Lower lobe of right lung (tissue), 2 donors: ENCODE measurements around the gene EVA1A. TPM values are rescaled to one million over a fixed set of nuclear protein-coding genes. Genes with fewer than 3 reads are reported as not detected.

Source experiments
- ATAC-seq, 2 donors: fragments of 200-7000 bp; cut with Tn5 transposase; one replicate each; pipeline ENCODE4 v1.9.1; 2020 to 2022; ENCODE audit warnings: mild to moderate bottlenecking in 2 of 2, moderate library complexity in 2 of 2
- DNase-seq: peaks from one replicate; pipeline ENCODE4 v3.0.0-alpha.2; 2020
- H3K27ac ChIP-seq: fragments of 200-600 bp; one replicate; pipeline ENCODE4 v1.8.0; 2022
- H3K27me3 ChIP-seq: fragments of 200-600 bp; one replicate; pipeline ENCODE4 v1.8.0; 2022; ENCODE audit warnings: low read depth
- H3K36me3 ChIP-seq: fragments of 200-600 bp; one replicate; pipeline ENCODE4 v1.8.0; 2022; ENCODE audit warnings: mild to moderate bottlenecking
- H3K4me1 ChIP-seq: fragments of 200-600 bp; one replicate; pipeline ENCODE4 v1.8.0; 2022
- H3K4me3 ChIP-seq: fragments of 200-600 bp; one replicate; pipeline ENCODE4 v1.8.0; 2022; ENCODE audit warnings: mild to moderate bottlenecking
- H3K9me3 ChIP-seq: fragments of 200-600 bp; one replicate; pipeline ENCODE4 v1.8.0; 2022
- intact Hi-C: fragments of 100-400 bp; cut with DNase I; formaldehyde crosslinking; loops from one replicate; pipeline ENCODE4 v1.11.0; 2022
- total RNA-seq: library from RNA; stranded (reverse); fragmentation: NEBNext Ultra II Directional; extraction: Animal tissue kit (Norgen Biotek cat#: 25700); gene quantifications from one replicate; pipeline ENCODE4 v1.2.1, GENCODE V29; 2021
- TF ChIP-seq, protein P1 (sequence below): fragments of 200-600 bp; IDR thresholded peaks from one replicate; pipeline ENCODE4 v1.8.0; 2022; ENCODE audit warnings: antibody characterized with exemption, mild to moderate bottlenecking
- donor health status: DM: no; HTN: yes; CAD: no; lungs with severe emphysema.

EVA1A gene
- total RNA-seq, 1 donor from 2014 or later, result 31.7 TPM

DNA sequence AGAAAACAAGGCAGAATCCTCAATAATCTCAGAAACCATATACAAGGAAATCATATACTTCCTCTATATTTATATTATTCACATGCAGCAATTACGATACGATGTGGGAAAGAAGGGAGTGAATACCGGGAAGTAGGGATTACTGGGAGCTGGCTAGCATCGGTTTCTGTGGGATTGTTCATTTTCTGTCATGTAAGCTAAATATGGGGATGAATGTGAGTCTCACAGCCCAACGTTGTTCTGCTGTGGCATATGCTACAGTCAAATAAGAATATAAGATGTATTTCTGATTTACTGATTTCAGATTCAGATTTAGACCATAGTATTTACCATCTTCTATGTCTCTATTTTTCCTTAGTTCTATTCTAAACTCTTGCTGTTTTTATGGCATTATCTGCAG is 113.6 kb downstream of the EVA1A start:
- Histone ChIP-seq H3K27me3 (no peaks in the 10 kb centered on the region), H3K9me3 (no peaks in the 10 kb centered on the region), H3K36me3 (no peaks in the 10 kb centered on the region), H3K27ac (no peak overlapping the region), H3K4me3 (no peak overlapping the region), H3K4me1 (no peaks in the 10 kb centered on the region)
- ATAC-seq, result no peak
- intact Hi-C loops, result no loop called here
- TF ChIP-seq, protein P1, sequence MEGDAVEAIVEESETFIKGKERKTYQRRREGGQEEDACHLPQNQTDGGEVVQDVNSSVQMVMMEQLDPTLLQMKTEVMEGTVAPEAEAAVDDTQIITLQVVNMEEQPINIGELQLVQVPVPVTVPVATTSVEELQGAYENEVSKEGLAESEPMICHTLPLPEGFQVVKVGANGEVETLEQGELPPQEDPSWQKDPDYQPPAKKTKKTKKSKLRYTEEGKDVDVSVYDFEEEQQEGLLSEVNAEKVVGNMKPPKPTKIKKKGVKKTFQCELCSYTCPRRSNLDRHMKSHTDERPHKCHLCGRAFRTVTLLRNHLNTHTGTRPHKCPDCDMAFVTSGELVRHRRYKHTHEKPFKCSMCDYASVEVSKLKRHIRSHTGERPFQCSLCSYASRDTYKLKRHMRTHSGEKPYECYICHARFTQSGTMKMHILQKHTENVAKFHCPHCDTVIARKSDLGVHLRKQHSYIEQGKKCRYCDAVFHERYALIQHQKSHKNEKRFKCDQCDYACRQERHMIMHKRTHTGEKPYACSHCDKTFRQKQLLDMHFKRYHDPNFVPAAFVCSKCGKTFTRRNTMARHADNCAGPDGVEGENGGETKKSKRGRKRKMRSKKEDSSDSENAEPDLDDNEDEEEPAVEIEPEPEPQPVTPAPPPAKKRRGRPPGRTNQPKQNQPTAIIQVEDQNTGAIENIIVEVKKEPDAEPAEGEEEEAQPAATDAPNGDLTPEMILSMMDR, result no peak
- DNase-seq, result no peak

Other genes starting within 250 kb of the EVA1A start
- 39.8 TPM for gene MRPL19, start 85.8 kb upstream of the EVA1A start, total RNA-seq
- 12.7 TPM for gene GCFC2, start 150.0 kb upstream of the EVA1A start, total RNA-seq